Suppressor macrophage (primary cell): ENCODE results near the gene GRIN2A.

Experiments
- DNase-seq, 4 experiments: peaks; one replicate each; pipeline ENCODE4 v3.0.0-alpha.2; 2020 to 2022

Gene GRIN2A

GRCh38 chr16:9755081-9755480, 427.1 kb downstream of the GRIN2A start:
- DNase-seq = no peak

- DNase-seq = no peak
Observed at GRCh38 chr16:9741776-9742175, 440.5 kb downstream of the GRIN2A start.

- no peak for DNase-seq
Observed at GRCh38 chr16:9739301-9739700, 442.9 kb downstream of the GRIN2A start.

GRCh38 chr16:9738690-9739089, 443.5 kb downstream of the GRIN2A start:
- no peak for DNase-seq

- no peak for DNase-seq
Observed at GRCh38 chr16:9736547-9736946, 445.7 kb downstream of the GRIN2A start.

GRCh38 chr16:9723136-9723535, 459.1 kb downstream of the GRIN2A start:
- no peak for DNase-seq

GRCh38 chr16:9713907-9714306, 468.3 kb downstream of the GRIN2A start:
- no peak for DNase-seq

- DNase-seq = no peak
Observed at GRCh38 chr16:9713156-9713555, 469.1 kb downstream of the GRIN2A start.

- no peak for DNase-seq
Observed at GRCh38 chr16:9708972-9709620, 473.1 kb downstream of the GRIN2A start.

- DNase-seq = no peak
Observed at GRCh38 chr16:9706217-9706836, 475.9 kb downstream of the GRIN2A start.

GRCh38 chr16:9703731-9704130, 478.5 kb downstream of the GRIN2A start:
- no peak for DNase-seq
